GM18508 (cell line): ENCODE results near the gene TTC39C.
A peak's percentile ranks its signal among the peaks of the same experiment; 100 is the strongest.
"Not testable (repeated sequence)": the region's sequence is repeated elsewhere in the genome, so short reads cannot be mapped to it uniquely, and the experiment has no call there.

Source experiments
- ATAC-seq: cut with Tn5 transposase; IDR thresholded peaks from one replicate; pipeline ENCODE4 v1.9.1; 2021; ENCODE audit warnings: moderate number of reproducible peaks; ENCODE audit not compliant: insufficient read depth, unreplicated experiment

The TTC39C gene

DNA sequence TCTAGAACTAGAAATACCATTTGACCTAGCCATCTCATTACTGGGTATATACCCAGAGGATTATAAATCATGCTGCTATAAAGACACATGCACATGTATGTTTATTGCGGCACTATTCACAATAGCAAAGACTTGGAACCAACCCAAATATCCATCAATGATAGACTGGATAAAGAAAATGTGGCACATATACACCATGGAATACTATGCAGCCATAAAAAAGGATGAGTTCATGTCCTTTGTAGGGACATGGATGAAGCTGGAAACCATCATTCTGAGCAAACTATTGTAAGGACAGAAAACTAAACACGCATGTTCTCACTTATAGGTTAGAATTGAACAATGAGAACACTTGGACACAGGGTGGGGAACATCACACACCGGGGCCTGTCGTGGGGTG, 60.2 kb downstream of the TTC39C start:
- not testable (repeated sequence) for ATAC-seq

DNA sequence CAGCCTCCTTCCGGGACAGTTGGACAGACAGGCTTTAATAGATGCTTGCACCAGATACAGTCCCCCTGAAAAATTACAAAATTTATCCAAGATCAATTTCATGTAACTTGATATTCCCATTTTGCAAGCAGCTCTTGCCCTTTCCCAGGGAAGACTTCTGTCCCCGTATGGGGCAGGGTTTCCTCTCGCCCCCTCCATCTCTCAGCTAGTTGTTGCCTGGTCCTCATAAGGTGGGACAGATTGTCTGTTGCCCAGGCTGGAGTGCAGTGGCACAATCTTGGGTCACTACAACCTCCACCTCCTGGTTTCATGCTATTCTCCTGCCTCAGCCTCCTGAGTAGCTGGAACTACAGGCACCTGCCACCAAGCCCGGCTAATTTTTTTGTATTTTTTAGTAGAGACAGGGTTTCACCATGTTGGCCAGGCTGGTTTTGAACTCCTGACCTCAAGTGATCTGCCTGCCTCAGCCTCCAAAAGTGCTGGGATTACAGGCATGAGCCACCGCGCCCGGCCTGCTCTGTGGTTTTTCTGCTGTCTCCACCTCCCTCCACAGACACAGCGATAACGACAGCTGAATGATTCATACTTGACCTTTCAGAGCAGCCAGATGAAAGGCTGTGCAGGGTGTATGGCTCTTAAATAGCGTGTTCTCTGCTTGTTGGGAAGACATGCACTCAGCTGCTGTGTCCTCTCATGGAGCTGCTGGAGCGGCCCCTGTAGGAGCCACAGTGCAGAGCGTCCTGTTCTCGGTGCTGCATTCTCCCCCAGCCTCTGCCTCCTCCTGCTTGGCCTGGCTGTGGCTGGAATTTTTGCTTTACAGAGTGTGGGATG, 61.4 kb downstream of the TTC39C start:
- peak; percentile 68 for ATAC-seq

DNA sequence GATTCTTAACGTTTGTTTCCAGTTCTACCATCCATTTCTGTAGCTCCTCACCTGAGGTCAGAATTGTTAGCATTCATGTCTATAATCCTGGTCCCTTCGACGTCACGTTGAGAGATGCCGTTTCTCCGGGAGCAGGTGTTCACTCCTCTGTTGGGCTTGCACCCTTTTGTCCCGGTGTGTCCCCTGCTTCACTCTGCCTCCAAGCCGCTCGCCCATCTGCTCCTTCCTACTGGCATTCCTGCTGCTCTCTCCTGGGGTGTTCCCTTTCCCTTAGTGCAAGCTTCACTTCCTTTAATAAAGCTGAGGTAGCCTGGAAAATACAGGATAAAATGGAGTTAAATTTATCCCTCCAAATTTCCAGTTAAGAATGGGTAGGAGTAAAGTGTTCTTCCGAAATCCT, 62.4 kb downstream of the TTC39C start:
- ATAC-seq, result no peak

DNA sequence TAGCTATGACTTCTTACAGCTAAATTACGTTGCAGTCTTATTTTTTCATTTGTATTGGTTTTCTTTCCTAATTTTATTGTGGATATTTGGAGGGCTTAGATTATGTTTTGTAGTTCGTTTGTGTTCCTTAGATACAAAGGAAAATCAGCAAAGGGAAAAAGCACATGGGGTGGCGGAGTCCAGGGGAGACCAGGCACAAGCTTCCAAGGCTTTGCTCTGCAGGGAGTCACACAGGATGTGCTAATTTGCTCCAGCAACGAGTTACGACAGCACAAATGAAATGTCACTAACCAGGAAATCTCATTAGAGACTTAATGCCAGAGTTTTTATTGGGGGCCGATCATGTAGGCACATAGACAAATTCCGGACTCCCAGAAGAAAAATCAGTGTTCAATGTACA, 63.8 kb downstream of the TTC39C start:
- ATAC-seq, result no peak

DNA sequence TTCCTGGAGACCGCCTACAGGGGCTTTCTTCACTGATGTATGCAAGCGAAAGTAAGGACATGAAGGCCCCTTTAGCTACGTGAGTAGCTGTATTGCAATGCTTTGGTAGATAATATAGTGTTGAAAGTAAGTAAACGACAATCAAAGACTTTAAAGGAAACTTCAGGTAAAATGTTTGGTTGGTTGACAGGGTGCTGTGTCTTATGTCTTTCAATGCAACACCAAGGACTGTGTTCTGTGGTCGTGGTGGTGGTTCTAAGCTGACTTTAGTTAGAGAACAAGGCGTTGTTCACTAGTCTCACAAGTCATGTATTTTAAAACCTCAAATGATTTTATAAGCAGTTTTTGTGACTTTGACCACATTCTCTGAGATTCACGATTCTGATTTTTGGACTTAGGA, 66.3 kb downstream of the TTC39C start:
- no peak for ATAC-seq

DNA sequence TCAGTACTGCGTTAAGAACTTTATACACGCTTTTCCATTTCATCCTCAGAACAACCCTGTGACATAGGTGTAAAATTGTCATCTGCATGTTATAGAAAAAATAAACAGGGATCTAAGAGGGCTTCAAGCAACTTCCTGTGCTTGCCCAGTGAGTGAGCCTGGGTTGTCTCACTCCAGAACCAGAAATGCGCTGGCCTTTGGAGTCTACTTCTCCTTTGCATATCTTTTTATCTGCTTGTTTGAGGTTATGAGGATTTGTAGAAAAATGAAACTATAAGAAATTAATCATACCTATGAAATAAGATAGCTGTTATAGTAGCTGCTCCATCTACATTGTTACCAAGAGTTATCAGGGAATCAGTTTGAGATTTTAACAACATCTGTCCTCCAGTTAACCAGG, 69.0 kb downstream of the TTC39C start:
- ATAC-seq, result no peak

DNA sequence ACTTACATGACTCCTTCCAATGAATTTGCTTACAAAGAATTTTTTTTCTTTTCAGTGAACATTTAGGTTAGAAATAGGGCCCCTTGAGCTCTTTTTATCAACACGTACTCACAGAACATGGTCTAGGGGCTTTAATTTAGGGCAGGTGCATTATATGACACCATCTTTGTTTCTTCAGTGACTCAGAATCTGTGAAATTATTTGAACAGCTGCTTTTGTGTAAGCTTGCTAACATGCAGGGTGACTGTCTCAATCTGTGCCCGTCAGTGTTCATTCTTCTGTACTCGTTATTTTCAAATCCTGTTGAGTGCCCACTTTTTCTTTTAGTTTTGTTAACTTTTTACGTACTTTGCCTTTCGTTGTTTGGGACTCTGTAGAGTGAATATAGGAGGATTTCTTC, 71.5 kb downstream of the TTC39C start:
- ATAC-seq, result no peak

DNA sequence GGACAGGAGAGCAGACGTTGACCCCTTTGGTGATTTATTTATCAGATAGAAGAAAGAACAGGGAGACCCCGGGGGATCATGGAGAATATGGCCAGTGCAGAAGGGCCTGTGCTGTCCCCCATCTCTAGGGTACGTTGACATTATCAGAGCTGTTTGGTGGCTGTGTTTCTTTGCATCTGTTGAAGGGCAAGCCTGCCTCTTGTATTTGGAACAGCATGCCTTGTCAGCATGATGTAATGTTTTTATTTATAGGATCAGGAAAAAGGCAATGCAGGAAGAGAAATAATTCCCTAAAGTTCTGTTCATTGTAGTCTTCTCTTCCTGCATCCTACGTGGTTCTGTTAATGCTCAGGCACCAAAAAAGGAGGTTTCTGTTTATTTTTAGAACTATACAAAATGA, 74.5 kb downstream of the TTC39C start:
- ATAC-seq, result no peak

DNA sequence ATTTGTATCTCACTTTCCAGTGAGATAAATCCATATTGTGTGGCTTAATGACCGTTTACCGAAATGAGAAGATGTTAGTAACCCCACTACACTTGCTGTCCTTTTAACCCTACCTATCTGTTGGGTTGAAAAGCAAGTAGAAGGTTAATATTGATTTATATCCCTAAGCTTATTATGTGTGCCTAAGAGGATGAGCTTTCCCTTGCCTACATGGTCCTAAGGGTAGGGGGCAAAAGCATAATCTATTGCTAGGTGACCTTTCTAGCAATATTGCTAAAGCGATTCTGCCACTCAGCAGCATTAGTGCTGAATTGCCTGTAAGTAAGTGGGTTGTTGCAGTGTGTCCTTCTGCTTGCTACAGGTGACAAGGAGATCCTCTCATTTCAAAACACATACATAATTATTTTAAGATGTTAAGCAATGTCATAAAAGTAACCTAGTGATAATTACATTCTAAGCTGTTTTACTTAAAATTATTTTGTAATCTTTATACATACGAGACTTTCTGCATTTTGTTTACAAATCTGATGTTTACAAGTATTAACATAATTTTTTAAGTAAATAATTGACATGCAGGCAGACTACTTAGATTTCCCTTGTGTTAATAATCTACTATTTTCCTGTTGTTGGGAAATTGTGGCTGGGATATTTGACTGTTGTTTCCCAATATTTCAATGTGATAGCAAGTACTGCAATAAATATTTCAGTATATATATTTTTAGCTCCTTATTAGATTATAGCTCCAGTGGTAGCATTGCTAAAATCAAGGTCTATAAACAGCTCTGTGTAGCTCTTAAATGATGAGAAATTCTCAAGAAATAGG, 75.2 kb downstream of the TTC39C start:
- ATAC-seq, result no peak

DNA sequence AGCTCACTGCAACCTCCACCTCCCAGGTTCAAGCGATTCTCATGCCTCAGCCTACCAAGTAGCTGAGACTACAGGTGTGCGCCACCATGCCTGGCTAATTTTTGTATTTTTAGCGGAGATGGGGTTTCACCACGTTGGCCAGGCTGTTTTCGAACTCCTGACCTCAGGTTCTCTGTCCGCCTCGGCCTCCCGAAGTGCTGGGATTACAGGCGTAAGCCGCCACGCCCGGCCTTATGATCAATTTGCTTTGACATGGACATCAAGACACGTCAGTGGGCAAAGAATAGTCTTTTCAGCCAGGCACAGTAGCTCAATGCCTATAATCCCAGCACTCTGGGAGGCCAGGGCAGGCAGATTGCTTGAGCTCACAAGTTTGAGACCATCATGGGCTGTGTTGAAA, 76.3 kb downstream of the TTC39C start:
- ATAC-seq, result no peak

DNA sequence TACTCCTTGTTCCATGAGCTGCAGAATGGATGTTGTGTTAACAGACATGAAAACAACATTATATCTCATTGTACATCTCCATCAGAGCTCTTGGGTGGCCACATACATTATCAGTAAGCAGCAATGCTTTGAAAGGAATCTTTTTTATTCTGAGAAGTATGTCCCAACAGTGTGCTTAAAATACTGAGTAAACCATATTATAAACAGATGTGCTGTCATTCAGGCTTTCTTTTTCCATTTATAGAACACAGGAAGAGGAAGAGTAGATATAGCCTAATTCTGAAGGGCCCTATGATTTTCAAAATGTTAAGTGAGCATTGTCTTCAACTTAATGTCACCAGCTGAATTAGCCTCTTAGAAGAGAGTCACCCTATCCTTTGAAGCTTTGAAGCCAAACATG, 80.0 kb downstream of the TTC39C start:
- ATAC-seq, result no peak

DNA sequence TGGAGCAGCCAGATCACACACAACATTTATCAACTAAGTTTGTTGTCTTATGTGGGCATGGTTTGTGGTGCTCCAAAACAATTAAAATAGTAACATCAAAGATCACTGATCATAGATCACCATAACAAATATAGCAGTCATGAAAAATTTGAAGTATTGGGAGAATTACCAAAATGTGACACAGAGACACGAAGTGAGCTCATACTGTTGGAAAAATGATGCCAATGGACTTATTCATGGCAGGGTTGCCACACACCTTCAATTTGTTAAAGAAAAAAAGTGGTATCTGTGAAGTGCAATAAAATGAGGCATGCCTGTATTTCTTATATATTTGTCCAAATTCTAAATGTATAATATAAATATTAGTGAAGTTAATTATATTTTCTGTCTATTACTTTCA, 81.4 kb downstream of the TTC39C start:
- no peak for ATAC-seq

DNA sequence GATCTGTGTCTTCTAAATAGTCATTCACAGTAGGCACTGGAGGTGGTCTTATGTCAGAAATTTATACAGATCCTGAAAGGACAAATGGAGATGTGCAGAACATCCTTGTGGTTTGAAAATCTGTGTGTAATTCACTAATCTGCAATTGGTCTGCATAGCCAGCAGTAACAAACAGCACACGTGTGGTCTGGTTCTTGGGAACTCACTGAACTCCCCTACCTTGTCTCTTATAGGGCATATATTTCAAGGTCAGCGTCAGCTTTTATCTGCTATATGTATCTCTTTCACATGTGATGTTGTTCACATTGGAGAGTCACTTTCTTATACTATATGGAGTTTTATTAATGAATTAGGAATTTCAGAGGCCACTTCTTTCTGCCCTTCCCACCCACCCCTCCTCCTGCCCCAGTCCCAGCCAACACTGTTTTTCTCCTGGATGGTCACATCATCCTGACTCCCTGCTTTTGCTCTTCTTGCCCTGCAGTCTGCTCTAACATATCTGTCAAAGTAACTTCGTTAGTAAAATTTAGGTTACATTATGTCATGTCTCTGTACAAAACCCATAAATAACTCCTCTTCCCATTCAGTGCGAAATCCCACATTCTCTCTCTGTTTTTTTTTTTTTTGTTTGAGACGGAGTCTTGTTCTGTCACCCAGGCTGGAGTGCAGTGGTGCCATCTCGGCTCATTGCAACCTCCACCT, 88.9 kb downstream of the TTC39C start:
- no peak for ATAC-seq

DNA sequence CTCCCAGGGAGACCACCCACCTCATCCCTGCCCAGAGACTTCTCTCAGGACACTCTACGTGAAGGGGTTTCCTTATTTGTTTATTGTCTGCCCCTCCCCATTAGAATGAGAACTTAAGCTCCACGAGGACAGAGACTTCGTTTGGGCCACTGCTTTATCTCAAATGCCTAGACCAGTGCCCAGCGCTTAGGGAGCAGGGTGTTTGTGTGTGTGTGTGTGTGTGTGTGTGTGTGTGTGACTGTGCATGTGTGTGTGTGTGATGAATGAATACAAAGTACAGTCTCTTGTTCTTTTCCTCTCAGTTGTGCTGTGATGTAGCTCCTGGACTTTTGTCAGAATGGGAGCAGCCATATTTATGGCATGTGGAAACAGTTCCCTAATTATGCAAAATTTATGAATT, 89.9 kb downstream of the TTC39C start:
- ATAC-seq, result no peak

DNA sequence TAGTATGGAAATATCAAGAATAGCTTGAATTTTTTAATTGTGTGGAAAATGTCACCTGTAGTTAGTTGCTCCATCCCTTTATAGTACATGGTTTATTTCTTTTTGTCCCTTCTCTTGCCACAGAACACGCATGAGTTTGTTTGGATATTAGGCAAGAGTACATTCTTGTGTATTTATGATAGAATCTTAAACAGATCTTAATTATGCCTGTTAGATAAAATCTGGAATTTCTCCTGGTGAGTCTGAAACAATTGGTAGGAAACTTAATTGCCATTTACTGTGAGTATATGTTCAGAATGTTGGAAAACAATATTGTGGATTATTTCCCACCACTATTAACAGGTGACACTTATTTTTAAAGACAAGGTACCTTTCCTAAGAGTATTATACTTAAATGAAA, 94.1 kb downstream of the TTC39C start:
- ATAC-seq, result no peak

DNA sequence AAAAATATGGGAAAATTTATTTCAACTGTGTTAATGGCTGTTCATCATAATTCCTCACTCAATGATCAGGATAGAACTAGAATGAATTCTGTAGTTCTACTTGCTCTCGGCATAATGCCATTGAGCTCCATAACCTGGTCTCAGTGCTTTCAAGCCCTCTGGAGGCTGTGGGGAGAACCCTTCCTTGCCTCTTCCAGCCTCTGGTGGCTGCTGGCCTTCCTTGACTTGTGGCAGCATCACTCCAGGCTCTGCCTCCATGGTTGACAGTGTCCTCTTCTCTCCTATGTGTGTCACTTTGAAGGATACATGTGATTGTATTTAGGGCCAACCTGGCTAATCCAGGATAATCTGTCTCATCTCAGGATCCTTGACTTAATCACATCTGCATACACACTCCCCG, 97.4 kb downstream of the TTC39C start:
- ATAC-seq, result no peak

DNA sequence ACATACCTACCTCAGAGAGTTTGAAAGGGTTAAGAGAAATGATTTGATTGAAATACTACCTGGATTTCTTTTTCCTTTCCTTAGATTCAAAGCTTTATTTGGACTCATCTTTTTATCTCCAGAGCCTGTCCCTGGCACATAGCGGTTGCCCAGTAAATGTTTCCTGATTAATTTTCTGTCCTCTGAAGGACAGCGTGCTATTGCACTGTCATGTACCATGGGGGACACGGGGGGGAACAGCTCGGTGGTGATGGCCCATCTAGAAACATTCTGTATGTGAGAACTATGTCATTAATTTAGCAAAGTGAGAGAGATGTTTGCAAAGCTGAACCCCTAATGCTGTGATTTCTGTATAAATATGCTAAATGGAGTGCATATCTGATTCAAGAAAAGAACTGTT, 97.9 kb downstream of the TTC39C start:
- ATAC-seq, result no peak

DNA sequence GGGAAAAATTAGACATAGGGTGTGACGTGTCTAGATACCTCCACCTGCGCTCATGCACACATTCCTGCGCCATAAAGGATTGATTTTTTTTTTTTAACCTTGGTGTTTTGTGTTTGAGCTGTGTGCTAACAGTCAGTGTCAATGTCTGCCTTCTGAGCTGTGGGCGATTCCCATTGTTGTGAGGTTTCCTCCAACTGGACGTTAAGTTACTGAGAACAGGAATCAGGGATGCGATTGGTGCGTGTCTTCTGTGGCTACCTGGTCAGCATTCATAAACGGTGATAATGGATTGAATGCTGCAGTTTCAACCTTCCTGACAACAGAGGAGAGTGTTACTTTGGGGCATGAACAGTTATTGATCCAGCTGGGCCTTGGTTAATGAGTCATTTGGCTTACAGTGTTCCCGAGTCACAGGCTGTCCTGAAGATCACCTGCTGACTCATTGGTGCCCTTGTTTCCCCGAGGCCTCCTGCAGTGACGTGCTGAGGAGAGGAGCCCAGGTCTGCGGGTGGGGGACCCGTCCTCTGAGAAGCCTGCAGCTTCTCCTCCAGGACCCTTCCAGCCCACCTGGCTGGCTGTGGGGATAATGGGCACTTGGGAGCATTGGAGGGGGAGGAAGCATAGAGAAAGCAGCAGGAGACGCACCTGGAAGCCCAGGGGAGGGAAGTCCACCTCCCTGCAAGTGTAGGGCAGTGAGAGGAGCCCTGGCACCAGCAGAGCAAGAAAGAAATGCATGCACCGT, 98.5 kb downstream of the TTC39C start:
- ATAC-seq, result no peak

DNA sequence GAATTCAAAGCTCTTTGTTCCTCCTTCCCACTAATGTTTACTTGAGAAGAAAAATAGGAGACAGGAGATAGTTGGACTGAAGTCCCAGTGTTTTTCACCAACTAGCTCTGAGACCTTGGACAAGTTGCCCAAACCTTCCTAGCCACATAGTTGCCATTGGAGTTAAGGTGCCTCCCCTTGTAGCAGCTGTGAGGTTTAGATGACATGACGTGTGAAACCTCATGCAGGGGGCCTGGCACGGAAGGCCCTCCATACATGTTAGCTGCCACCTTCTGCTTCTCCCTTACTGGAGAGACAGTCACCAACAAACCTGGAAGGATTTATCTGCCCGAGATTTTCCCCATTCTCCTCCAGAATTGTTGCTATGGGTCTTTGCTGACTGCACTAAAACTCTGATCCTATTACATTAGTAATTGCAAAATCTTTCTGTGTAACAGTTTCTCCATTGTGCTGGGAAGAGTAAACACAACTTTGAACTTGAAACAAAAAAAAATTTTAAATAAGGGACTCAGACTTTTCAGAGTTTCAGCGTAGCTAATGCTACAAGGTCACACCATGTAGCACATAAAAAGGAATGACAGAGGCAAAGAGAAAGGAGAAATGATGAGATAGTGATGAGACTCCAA, 100.5 kb downstream of the TTC39C start:
- no peak for ATAC-seq

DNA sequence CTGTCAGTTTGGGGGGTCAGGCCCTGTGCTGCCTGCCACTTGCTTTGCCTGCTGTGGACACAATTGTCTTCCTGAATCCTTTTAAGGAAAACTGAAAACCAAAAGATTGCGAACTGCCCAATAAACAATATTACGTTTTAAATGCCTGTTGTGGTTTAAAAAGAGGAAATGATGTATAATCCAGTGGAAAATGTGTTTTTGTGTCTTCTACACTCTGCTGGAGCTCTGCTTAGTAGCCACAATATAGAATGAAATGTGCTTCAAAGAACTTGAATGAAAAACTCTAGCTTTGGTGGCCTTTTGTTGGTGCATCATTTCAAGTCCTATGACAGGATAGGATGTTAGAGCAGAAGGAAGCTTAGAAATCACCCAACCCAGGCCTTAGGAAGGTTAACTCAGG, 101.1 kb downstream of the TTC39C start:
- ATAC-seq, result no peak
